Measurements from ENCODE around the gene ZNF597.
A peak's percentile ranks its signal among the peaks of the same experiment; 100 is the strongest.

The ZNF597 gene, protein sequence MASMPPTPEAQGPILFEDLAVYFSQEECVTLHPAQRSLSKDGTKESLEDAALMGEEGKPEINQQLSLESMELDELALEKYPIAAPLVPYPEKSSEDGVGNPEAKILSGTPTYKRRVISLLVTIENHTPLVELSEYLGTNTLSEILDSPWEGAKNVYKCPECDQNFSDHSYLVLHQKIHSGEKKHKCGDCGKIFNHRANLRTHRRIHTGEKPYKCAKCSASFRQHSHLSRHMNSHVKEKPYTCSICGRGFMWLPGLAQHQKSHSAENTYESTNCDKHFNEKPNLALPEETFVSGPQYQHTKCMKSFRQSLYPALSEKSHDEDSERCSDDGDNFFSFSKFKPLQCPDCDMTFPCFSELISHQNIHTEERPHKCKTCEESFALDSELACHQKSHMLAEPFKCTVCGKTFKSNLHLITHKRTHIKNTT

DNA sequence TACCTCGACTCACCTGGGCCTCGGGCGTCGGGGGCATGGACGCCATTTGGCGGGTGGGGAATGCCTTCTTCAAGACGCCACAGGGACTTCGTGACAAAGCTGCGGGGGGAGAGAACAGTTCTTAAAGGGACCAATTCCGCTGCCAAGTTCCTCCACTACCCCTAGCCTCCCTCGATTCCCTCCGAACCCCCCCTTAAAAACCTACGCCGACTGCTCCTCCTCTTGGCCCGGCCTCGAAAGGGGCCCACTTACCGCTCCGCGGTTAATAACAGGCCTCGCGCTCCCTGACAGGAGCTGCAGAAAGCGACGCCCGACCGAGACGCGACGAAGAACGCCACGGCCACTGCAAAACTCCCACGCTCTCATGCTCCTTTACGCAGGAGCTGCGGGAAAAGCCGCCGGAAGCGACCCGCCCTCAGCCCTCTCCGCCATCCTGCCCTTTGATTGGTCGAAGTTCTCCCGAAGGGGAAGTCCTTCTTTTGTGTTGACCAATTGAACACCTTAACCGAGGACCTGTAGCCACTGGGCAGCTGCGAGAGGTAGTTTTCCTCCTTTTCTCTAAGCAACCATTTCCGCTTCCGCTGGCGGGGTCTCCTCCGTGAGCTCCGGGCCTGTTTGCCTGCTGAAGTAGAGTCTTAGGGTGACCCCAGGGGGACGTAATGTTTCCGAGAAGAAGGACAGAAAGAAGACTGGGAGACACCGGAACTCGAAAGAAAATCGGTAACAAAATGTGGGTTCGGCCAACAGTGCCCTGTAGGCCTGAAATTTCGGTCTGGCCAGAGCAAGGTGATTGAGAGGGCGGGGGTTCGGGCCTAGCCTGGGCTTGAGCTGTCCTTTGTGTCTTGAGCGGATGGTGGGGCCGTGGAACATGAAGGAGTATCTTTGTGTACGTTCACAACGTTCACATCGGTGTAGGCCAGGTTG is at the start of gene ZNF597, which contains the start of gene NAA60:
ZNF597 (minus strand) TSS at position 397 of the 924 bp plus-strand sequence; CDS start at position 46, 351 bp downstream.
NAA60 (plus strand) TSS at position 573 of the 924 bp plus-strand sequence. CDS start 32,548 bp downstream, outside the sequence.
- peak; percentile 81 for DNase-seq

DNA sequence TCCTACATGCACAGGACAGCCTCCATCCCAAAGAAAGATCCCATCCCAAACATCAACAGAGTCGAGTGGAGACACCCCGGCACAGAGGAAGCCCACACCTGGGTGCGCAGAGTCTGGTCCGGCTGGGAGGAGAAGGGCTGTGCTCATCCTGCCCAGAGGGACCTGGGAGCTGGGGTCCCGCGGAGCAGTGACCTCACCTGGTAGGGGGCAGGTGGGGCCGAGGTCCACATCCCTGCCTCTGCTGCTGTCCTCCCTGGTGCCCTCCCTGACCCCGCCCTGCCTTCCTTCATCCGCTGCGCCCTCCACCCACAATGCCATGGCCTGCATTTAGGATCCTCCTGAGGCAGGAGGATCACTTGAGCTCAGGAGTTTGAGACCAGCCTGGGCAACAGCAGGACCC is 49.1 kb upstream of the ZNF597 start:
- no peak for DNase-seq

DNA sequence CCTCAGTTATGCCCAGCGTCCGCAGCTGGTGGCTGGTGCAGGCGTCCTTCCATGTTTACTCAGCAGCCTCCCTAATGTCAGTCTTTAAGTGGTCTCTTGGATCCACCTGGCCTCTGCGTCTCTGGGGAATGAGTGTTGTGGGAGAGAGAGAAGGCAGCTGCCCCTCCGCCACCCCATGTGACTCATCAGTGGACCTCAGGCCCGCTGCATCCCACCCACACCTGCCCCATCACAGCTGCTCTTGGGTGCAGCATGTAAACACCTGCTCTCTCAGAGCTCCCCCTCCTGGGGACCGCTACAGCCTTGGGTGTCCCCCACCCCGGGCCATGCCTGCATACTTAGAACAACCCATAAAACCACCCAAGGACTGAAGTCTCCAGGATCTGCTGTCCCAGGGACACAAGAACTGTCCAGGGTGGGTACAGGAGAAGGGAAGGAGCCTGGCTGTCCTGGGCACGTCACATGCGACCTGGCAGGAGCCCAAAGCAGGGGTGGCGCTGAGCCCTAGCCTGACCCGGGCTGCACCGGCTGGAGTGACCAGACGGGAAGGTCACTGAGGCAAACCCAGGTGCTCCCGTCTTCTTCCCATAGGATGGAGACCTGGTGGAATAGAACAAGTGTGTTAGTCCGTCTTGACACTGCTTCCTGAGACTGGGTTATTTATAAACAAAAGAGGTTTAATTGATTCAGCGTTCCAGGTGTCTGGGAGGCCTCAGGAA is 47.8 kb upstream of the ZNF597 start:
- DNase-seq, result peak; percentile 74

DNA sequence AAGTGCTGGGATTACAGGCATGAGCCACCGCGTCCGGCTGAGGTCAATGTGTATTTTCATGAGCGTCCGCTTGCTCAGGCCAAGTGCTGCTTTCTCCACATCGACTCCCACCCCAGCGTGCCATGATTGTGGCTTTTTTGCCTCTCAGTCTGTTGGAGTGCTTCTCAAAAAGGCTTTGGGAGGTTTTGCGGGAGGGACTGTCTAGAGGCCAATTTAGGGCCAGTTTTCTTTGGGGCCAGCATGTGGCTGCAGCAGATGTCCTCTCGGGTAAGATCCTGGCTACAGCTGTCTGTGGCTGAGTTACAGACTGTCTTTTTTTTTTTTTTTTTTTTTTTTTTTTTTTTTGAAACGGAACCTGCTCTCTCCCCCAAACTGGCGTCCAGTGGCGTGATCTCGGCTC is 45.5 kb upstream of the ZNF597 start:
- no peak for DNase-seq

DNA sequence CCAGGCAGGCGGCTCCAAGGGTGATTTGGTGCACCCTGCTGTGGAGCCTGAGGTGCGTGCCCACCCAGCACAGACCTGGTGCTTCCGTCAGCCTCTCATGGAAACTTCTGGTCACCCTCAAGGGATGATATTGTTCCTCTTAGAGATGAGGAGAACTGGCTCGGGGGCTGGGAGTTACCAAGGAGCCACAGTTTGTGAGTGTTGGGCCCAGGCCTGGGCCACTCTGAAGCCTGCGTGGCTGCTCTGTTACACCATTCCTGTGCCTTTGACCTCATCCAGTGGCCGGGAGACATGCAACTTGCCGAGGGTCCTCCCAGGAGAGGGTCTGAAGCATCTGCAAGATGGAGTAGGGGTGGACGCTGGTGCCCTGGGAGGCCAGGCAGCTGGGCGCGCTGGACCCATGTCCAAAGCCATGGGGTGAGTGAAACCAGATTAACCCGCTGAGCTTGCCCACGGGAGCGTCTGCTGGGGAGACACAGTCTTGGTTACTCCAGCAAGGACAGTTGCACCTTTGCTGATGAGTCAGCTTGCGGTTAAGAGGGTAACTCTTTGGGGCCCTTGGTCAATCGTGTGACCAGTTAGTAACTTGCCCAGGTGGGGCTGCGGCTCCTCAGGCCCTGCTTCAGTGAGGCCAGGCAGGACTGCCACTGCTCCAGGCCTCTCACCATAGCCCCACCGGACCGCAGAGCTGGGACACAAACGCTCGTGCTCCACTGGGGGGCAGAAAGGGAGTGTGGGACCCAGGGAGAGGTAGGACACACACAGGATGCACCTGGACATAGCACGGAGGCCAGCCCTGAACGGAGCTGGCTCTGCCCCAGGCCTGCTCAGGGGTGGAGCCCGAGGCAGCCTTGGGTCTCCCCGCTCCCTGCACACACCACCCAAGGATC is 44.5 kb upstream of the ZNF597 start:
- DNase-seq, result no peak

DNA sequence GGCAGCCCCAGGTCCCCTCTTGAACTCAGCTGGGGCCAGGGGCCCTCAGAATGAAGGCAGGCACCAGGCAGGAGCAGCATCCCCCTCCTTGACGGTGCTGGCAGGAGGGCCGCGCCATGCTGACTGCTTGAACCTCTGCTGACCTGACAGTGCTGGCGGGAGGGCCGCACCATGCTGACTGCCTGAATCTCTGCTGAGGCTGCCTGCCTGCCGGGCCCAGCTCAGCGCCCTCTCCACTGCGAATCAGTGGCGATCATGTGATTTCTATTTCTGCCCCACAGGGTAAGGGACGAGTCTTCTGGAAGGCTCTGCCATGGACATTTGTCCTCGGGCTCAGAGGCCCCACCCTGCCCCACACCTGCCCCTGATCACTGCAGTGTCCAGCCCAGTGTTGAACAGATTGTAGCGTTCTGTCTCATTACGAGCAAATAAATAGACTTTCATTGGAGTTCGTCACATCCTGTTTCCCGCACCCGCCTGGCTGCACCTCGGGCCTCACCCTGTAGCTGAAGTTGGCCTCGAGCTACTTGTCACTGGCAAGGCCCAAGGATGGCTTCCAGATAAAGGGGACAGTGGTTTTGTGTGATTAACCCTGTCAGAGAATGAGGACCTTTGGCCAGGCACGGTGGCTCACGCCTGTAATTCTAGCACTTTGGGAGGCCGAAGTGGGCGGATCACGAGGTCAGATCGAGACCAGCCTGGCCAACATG is 43.4 kb upstream of the ZNF597 start:
- no peak for DNase-seq

DNA sequence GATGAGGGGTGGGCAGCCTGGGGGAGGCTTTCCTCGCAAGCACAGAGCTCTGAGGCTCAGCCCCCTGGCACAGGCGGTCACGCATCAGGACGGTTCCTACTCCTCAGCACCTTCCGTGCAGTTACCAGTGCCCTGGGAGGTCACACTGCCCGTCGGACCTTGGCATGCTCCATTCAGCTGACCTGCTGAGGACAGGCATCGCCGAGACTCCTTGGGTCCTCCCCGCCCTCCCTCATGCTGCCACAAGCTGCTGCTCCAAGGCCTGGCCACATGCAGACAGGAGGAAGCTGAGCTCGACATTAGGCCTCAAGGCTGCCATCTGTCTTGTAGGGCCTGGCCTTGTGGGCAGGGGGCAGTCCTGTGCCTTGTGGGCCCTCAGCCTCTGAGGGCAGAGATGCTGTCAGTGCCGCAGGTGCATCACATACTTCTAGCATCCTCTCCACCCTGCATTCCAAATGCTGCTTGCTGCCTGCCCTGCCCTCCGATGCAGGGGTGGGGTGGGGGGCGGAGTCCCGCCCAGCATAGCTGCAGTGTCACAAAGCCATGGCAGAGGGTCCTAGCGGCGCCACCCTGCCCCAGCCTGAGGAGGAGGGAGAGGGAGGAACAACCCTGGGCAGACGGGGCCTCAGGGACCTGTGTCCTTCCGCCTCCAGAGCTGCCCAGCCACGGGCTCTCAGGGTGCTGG is 42.7 kb upstream of the ZNF597 start:
- no peak for DNase-seq

DNA sequence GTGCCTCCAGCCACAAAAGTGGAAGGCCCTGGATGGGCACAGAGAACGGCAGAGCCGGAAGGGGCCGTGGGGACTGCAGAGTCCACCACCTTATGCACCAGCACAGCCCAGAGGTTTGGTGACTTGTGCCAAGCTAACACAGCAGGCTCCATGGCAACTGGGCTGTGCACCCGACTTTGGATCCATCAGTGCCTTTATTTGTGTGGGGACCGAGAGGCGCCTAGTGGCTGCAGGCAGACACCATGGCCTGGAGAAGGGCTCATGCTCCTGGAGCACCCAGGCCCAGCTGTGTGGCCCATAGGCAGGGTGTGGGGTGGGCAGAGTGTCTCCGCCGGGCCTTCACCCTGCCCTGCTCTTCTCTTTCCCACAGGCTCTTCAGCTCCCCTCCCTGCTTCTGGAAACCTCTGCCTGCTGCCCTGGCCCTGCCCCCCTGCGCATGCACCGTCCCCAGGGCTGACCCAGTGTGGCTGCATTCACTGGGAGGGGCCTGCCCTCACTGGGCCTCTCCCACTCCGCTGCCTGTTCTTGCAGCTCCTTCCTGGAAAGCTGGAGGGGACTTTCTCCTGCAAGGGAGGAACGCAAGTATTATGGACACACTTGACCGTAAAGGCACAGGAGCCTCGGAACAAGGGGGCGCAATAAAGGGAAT is 41.9 kb upstream of the ZNF597 start:
- no peak for DNase-seq

DNA sequence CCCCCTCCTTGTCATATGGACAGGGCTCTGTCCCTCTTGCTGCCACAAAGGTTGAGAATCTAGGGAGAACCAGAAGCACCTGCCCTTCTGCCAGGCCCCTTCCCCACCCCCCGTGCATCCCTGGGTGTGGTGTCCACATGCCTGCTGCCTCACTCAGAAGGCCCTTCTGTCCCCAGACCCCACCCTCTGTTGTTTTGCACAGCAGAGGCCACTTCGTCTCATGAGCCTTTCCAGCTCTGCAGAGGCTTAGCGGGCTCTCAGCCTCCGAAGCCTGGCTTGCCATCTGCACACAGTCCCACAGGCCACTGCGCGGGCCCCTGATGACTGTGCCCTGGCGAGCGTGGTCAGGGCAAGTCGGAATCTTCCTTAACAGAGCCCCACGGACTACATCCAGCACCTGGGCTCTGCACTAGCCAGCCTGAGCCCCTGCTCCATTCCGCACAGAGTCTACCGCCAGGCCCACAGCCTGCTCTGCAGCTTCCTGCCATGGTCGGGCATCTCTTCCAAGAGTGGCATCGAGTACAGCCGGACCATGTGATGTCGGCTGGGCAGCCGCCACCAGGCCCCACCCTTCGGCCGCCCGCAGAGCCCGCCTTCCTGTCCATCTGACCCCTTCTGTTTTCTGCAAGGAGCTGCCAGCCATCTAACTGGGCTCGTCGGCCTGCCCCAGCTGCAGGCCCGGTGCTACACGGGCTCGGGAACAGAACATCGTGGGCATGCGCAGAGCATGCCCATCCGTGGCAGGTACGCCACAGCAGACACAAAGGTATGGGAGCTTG is 41.2 kb upstream of the ZNF597 start:
- DNase-seq, result no peak

DNA sequence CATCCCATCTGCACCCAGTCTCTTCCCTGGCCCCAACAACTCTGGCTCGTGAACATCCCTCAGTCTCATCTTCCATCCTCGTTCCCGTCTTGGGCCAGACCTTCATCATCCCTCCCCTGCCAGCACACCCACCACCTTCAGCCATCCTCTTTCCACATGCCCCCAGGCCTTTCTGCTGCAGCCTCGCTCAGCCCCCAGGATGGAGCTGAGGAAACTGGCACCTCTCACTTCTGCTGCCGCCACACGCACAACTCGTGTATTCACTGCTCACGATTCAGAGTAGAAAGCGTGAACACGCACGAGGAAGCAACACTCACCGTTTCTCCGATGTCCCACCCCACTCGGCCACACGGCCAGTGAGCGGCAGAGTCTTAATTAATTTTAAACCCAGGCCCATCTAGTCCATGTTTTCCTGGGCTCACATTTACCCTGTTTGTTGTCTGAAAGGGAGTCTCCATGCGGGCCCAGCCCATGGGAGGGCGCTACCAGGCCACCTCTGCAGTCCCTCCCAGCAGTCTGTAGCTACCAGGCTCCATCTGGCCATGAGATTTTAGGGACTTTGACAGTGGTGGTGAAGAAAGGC is 39.4 kb upstream of the ZNF597 start:
- no peak for DNase-seq

DNA sequence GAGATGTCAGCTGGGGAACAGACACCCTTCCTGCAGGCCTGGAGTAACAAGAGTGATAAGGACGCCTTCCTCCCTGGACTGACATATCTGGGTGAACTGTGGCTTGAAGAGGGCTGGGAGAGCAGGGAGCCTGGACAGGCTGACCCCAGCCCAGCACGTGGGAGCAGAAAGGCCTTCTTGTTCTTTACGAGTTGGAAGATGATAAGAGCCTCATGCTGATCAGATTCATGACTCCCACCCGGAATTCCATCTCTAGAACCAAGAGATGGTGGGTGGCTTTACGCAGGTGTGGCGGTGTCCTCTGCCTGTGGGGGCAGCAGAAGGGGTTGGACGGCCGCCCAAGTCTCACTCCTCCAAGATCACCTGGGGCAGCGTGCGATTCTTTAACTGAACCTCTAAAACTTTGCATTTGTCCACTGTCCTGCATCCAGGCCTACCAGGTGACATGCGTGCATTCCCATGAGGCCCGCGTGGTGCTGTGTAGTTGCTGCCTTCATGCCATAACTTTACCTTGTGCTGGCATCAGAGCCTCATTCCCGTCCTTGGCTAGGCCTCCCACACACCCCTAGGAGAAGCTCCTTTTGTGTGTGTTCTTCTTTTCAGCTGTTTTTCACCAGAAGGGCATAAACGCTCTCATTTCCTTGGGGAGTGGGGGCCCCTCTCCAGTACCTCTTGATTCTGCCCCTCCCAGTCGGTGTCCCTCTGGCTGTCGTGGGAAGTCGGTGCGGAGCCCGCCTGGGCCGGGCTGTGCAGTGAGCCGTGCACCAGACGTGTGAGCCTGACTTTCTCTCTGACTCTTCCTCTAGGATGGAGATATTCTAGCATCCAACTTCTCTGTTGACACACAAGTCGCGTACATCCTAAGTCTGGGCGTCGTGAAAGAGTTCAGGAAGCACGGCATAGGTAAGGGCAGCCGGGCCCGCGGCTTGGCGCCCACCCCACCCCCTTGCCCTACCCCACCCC is 38.7 kb upstream of the ZNF597 start:
- no peak for DNase-seq

DNA sequence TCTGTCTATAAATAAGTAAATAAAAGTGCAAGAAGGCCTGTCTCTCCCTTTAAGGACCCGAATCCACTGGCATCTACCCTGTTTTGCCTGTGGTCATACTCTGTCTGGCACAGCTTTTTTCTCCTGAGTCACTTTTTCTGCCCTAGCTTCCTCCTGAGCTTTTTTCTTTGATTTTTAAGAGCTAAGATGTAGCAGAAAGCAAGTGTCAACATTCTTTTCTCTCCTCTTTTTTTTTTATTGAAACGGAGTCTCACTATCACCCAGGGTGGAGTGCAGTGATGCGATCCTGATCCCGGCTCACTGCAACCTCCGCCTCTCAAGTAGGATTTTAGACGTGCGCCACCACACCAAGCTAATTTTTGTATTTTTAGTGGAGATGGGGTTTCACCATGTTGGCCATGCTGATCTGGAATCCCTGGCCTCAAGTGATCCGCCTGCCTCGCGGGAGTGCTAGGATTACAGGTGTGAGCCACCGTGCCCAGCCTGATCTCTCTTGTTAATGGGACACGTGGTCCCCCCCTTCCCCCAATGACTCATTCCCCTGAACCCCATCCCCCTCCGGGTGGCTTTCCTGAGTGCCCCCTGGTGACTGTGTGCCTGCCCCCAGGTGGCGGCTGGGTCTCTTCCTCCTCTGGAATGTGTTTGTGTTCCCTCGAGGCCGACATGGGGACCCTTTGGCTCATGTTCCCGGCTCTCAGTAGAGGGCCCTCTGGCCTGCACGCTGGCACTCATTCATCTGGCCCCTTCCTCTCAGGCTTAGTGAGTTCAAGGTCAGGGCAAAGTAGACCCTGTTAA is 37.8 kb upstream of the ZNF597 start:
- no peak for DNase-seq

DNA sequence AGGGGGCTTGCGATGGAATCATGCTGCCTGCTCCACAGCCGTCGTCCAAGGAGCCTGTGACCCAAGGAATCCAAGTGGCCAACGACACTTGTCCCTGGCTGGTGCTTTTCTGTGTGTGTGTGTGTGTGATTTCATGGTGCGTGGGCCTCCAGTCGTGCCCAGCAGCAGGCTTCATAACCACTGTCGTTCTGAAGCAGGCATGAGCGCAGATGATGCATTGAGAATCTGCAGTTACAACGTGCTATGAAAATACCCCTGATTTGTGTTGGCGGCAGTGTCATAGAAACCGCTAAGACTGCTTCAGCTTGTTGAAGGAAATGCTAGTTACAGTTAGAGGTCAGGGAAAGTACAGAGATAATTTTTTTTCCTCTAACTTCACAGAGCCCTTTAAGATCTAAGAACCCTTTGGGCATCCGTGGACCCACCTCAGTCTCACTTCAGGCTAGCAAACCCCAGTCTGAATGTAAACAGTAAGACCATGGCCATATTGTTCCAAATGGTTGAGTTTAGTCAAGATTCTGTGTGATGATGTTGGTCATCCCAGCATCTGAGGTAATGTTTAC is 36.4 kb upstream of the ZNF597 start:
- no peak for DNase-seq

DNA sequence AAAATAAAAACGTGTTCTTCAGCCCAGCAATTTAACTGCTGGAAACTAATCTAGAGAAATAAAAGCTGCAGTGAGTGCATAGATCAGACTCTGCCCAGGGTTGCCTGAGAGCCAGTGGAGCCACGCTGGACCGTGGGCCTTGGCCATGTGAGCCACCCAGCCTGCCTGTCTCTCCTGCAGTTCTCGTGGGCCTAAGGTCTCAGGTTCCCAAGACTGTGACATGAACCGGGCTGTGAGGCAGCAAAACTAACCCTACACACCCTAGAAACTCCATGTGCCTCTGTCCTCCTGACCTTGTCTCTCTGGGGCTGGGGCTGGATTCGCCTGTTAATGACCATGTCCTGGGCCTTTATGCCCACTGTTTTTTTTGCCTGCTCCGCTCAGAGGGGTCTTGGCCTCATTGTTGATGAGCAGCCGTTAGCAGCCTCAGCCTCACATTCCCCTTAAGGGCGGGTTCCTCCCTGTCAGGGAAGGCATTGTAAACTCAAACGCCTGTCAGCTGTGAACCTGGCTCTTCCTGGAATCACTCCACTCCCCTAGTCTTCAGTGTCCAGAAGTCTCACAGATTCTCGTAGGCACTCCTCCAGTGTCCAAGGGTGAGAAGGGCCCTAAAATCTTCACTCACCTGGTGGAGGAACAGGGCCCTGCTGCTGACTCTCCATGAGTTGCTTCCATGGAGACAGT is 35.1 kb upstream of the ZNF597 start:
- DNase-seq, result no peak

DNA sequence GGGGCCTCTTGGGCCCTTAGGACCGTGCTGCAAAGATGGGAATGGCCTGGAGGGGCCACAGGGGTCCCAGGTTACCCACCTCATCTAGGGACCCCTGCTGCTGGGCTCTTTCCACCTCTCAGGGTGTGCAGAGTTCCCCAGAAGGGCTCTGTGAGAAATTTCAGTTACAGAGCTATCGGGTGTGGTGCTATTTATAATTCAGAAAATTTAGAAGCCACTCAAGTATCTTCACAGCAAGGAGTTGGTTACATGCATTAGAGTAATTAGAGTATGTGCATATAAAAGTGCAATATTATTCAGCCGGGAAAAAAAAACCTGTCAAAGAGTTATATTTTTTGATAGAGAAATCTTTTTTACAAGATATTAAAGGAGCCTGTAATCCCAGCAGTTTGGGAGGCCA is 33.1 kb upstream of the ZNF597 start:
- DNase-seq, result no peak
